HG03521 (cell line): ENCODE results near the gene CDK5RAP3.

Experiments
- ATAC-seq: cut with Tn5 transposase; IDR thresholded peaks from one replicate; pipeline ENCODE4 v1.9.1; 2021; ENCODE audit warnings: mild to moderate bottlenecking, moderate library complexity; ENCODE audit not compliant: unreplicated experiment

The CDK5RAP3 gene

GRCh38 chr17:47948706-47949196 is 22.2 kb upstream of the CDK5RAP3 start:
- no peak for ATAC-seq

- peak; percentile 41 for ATAC-seq
Measured at GRCh38 chr17:47949197-47949759, 21.6 kb upstream of the CDK5RAP3 start.

GRCh38 chr17:47949946-47950345 is 21.0 kb upstream of the CDK5RAP3 start:
- ATAC-seq = no peak

DNA sequence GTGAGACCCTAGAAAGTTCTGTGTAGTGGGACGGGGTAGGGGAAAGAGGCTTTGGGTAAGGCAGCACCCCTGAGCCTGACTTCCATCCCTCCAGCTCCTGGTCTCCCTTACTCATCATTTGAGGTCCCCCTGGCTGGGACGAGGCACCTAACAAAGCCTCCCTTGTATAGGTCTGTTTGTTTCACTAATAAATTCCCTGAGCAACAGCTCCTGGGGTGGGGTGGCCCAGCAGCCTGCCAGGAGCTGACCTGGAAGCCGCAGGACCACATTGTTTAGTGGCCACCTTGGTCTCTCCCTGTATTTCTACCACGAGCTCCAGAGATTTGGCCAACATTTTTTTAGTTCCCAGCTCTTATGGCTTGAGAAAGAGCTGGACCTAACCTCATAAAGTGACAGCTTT is 20.5 kb upstream of the CDK5RAP3 start:
- no peak for ATAC-seq

DNA sequence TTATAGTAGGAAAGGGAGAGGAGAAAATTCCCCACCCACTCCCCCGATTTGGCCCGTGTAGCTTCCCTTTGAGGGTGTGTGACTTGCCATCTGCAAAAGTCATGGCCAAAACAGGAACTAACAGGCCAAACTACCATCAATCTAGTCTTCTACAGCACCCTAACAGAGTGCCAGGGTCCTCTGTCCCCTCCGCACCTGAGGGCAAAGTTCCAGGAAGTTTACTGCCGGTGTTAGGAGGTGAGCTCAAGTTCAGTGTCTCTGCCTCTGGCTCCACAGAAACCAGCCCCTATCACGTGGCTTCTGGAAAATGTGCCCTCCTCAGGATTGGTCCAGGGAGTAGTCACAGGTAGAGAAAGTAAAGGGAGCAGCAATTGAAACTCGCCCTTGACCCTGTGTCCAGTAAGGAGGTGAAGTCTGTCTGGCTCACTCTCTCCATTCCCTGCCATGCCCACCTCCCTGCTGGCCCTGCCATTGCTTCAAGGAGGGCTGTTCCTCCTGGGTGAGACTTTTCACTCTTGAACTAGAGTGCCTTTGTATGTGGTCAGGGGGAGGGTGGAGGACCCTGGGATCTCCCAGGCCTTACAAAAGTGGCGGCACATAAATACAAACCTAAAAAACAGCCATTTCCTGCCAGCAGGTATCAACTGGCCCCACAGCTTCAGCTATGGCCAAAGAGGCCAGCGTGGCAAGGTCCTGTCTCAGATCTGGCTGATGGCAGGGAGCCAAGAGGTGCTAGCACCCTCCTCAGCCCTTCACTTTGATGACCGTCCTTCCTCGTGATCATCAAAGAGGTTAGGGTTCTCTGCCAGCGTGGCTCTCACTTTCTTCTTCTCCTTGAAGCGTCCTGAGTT is 18.5 kb upstream of the CDK5RAP3 start:
- ATAC-seq = no peak

DNA sequence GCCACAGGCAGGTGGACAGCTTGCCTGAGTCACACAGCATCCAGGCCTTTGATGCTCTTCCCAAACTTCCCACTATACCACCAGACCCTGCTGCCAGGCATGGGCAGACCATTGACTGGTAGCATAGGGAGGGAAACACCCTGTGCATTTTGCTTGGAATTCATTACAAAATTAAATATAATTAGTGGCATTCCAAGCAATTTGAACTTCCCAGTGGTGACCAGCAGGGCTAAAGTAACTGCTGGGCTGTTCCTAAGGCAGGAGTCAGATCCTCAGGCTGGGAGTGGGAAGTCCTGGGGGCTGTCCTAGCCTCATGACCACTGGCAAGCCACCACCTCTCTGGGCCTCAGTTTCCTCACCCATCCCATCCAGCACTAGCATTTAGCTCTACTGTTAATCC is 17.0 kb upstream of the CDK5RAP3 start:
- no peak for ATAC-seq

GRCh38 chr17:47955497-47956461 is 15.1 kb upstream of the CDK5RAP3 start:
- no peak for ATAC-seq

GRCh38 chr17:47956791-47957590 is 13.9 kb upstream of the CDK5RAP3 start:
- no peak for ATAC-seq

DNA sequence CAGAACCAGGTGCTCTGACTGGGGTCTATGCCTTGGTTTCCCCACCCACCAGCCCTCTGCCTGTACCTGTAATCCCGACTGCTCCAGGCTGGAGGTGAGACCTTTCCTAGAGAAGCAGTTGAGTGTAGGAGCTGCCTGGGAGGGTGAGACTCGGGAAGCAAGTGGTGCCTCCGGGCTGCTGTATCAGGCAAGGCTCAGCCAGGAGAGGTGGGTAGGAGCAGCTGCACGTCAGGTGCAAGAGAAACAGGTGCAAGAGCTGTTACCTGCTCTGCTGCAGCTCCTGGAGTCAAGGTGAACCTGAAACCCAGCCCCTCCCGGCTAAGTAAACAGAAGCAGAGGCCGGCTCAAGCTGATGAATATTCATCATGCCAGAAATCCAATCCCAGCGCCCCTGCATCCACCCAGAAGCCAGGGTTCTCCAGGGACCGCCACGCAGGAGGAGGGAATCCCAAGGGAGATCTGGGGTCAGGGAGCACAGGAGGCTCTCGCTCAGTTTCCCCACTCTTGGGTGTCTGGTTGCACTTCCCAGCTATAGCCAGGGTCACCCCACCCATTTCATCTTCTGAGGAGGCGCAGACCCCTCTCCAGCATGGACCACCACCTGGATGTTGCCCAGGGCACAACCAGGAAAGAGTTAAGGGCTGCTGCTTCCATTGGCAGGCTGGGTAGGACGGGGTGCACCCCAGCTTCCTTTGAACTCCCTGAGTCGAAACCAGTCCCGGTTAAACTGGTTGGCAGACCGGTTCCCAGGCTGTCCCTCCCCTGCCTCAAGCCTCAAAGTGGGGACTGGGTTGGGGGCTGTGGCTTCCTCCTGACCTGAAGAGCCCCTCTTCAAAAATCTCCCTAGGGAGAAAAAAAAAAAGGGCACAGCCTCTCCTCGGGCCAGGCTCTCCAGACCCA is 13.1 kb upstream of the CDK5RAP3 start, which contains the start of gene PRR15L:
Gene PRR15L (minus strand): TSS at position 293 of the 900 bp plus-strand sequence. CDS start 4,649 bp downstream, outside the sequence.
- no peak for ATAC-seq

DNA sequence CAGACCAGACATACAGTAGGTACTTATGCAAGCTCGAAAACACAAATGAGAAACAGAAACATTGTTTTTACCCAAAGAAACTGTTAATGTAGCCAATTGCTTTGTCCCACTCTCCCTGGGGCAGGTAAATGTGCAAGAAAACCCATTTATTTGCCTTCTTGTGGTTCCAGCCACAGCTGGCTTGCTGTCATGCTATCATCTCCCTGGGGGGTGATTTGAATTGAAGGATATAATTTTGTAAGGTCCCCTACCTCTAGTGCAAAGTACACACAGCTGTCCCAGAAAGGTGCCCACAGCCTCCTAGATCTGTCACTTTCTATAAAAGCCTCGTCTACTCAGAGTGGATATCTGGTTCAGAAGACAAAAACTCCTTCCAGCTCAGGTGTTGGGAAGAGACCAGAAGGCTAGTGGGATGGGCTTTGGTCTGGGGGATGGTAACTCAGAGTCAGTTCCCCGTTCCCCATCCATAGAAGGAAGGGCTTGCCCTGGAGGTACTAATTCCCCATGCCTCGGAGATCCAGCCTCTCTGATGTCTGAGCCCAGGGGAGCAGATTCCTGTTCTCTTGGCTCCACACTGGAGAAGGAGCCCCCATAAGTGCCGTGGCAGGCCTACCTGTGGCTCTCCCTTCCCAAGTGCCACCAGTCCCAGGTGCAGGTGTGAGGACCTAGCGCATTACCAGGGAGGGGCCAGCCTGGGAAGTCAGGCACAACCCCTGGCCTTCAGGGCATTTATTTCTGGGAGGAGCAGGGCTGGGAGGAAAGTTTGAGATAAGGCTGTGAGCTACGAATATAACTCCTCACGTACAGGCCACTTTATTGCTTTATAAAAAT is 10.9 kb upstream of the CDK5RAP3 start:
- no peak for ATAC-seq

- no peak for ATAC-seq
Measured at GRCh38 chr17:47961406-47961805, 9.5 kb upstream of the CDK5RAP3 start.

DNA sequence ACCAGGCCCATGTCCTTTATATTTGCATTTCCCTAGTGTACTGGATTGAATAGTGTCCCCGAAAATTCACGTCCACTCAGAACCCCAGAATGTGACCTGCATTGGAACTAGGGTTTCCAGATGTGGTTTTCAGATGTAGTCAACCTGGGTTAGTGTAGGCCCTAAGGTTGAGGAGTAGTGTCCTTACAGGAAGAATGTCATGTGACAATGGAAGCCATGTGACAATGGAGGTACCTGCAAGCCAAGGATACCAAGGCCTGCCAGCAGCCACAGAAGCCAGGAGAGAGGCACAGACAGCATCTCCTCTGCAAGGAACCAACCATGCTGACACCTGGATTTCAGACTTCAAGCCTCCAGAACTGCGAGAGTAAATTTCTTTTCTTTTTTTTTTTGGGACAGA is 8.0 kb upstream of the CDK5RAP3 start:
- ATAC-seq = no peak

GRCh38 chr17:47964856-47965255 is 6.1 kb upstream of the CDK5RAP3 start:
- no peak for ATAC-seq

DNA sequence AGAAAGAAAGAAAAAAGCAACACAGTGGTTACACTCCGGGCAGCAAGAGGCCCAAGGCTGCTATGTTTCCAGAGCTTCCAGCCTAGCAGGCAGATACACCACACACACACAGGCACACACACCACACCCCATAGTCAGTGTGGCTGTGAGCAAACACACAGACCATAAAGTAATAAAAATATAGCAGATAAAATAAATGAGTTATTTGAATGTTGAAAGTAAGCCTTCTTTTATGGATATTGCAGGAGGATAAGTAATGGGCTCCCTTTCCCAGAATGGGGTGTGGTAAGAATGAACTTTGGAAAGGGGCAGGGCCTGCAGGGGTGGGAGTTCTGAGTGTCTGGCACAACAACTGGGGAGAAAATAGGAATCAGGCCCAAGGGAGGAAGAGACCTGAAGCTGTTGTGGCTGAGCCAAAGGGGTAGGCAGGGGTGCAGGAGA is 4.8 kb upstream of the CDK5RAP3 start:
- no peak for ATAC-seq

DNA sequence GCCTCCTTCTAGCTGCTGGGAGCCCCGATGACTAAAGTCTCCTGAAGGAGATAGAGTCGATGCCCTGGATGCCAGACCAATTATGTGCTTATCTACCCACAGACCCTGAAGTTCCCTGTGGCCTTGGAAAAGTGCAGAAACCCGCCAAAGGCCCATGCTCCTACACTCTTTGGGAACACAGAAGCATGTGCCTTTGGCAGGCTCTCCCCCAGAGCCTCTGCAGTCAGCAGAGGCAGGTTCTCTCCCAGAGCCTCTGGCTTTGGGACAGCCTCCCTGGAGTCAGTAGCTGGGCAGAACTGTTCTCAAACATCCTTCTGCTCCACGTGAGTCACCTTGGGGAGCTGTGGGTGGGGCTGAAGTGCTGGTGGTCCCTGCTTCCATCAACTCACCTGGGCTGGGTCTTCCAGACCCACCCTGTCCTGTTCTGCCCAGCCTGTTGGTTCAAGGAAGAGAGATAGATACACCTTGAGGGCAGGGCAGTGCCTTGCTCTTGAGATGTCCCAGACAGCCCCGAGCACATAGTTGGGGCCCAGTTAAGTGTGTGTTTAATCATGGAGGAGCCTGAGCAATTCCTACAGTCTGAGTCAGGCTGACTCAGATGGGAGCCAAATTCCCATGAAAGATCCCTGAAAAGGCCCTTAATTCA is 3.2 kb upstream of the CDK5RAP3 start:
- ATAC-seq = no peak

GRCh38 chr17:47968836-47969235 is 2.1 kb upstream of the CDK5RAP3 start:
- no peak for ATAC-seq

DNA sequence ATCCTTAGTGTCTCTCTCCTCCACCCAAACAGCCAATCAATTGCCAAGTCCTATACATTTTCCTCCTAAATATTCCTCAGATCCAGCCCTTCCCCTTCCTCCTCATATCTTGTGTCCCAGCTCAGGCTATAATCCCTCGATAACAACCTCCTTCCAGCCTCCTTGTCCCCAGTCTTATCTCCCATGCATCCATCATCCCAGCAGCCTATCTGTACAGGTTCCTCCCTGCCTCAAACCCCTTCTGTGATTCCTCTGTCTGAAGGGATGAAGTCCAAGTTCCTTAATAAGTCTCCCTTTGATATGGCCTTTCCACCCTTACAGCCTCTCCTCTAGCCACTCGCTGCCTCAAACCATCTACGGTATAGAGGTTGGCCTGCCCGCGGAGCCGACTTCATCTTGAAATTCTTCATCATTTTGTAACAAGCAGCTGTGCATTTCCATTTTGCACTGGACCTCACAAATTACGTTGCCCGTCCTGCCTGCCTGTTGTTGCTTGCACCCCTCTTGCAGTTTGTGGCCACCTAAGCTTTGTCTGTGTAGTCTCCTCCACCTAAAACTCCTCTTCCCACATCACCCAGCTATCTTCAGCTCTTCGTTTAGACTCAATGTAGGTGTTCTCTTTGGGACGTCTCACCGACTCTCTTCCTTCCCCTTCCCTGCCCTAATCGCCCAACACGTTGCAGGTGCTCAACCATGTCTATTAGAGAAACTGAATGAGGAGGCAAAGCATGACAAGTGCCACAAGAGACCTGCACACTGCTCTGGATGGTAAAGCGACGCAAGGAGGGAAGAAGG is 786 bp upstream of the CDK5RAP3 start:
- no peak for ATAC-seq
